ENCODE results near the gene SLC25A12. TPM values are rescaled to one million over a fixed set of nuclear protein-coding genes. Genes with fewer than 3 reads are reported as not detected.

The SLC25A12 gene
- total and polyA plus RNA-seq, 9 of the 15 experiments (the other 6 are each of a cell fraction or from before 2014, with no cell fraction given), result 13.5 to 36.5 (median 21.7) TPM

GRCh38 chr2:171939743-171940071 lies 45.7 kb upstream of the SLC25A12 start:
- ChIA-PET CTCF (ENCODE audit: low intra/inter-chr PET ratio) (no interaction called here), POLR2A (interaction anchor here (0.8 to 9.1 kb wide), 3 partner anchors 9 to 16 kb away, joined by 3 to 62 read pairs (median 4); partner anchors contain the start of gene HAT1)
- Histone ChIP-seq H3K4me2 (ENCODE audit: insufficient read depth, low read length) (no peak overlapping the region), H3K9me3 (replicated peaks; ENCODE audit: control insufficient read depth, insufficient read depth, low read depth, low read length) (no peaks in the 10 kb centered on the region), H3K4me1 (replicated peaks in 1 of 2; ENCODE audit: control insufficient read depth in 2 of 2, insufficient read depth in 2 of 2, low read length in 2 of 2) (no peaks in the 10 kb centered on the region), H3K27ac (ENCODE audit: extremely low read depth, low read depth, low read length) (no peak overlapping the region), H3K27me3 (ENCODE audit: control insufficient read depth in 2 of 2, insufficient read depth in 2 of 2, low read length in 2 of 2) (no peaks in the 10 kb centered on the region), H3K36me3 (ENCODE audit: control insufficient read depth, insufficient read depth, low read length) (peaks cover 30% of the 10 kb centered on the region; the same call in 2 of the 3 replicates), H3K79me2 (ENCODE audit: control insufficient read depth, insufficient read depth, low read length) (peaks cover 95% of the 10 kb centered on the region), H4K20me1 (replicated peaks; ENCODE audit: control insufficient read depth, insufficient read depth, low read length) (no peaks in the 10 kb centered on the region; the same call in 1 of the 2 replicates), H3K9ac (ENCODE audit: insufficient read depth in 1 of 2, low read depth in 2 of 2, low read length in 2 of 2) (no peak overlapping the region), H3K9me1 (ENCODE audit: control insufficient read depth, insufficient read depth, low read length) (no peaks in the 10 kb centered on the region), H2AFZ (ENCODE audit: low read depth, low read length) (no peak overlapping the region), H3K4me3 (no peak overlapping the region)
- DNase-seq (ENCODE audit: extremely low read depth in 1 of 4, low spot score in 3 of 4), result no peak
- intact Hi-C loops (cut with micrococcal nuclease), result no loop called here
- 93% methylated on average over 4 of the region's 4 CpGs for WGBS (ENCODE audit: insufficient coverage, low coverage, missing lambda C conversion rate)
- in situ Hi-C loops (cut with MboI), result no loop called here
- ATAC-seq, result no peak
- no peak for FAIRE-seq
- no TSS peak for BruUV-seq (replicated peaks)
- TF ChIP-seq EP300 (IDR thresholded peaks at IDR 0.05; ENCODE audit: low read length) (no peak), XRCC4 (IDR thresholded peaks at IDR 0.05; ENCODE audit: extremely low read depth, insufficient read depth, insufficient read length) (no peak), RFX7 (CRISPR knock-in tag; IDR thresholded peaks at IDR 0.05) (no peak), ELF1 (tag; IDR thresholded peaks at IDR 0.05) (no peak), REST (IDR thresholded peaks at IDR 0.05; ENCODE audit: borderline replicate concordance) (no peak), REST (CRISPR knock-in tag; IDR thresholded peaks at IDR 0.05; ENCODE audit: low read depth) (no peak), KLF1 (tag; IDR thresholded peaks at IDR 0.05) (no peak), ZBTB34 (CRISPR knock-in tag; IDR thresholded peaks at IDR 0.05) (no peak), DDX20 (tag; IDR thresholded peaks at IDR 0.05; ENCODE audit: low read depth) (no peak), NFATC3 (IDR thresholded peaks at IDR 0.05) (no peak), DEAF1 (CRISPR knock-in tag; IDR thresholded peaks at IDR 0.05) (no peak), ZNF23 (CRISPR knock-in tag; IDR thresholded peaks at IDR 0.05) (no peak), WHSC1 (IDR thresholded peaks at IDR 0.05; ENCODE audit: low read length) (no peak)

All from K562 (cell line).